Nephron (organoid): ENCODE data around the gene NT5DC3.

Source experiments
- H3K27ac Mint-ChIP-seq, 3 experiments: 2 replicates each; pipeline ENCODE4 v1.8.0; 2020; ENCODE audit warnings: mixed read lengths in 3 of 3, mild to moderate bottlenecking in 2 of 3, moderate library complexity in 1 of 3
- H3K27me3 Mint-ChIP-seq: 2 replicates; pipeline ENCODE4 v1.8.0; 2021; ENCODE audit warnings: low read depth, mild to moderate bottlenecking, moderate library complexity, mixed read lengths
- H3K36me3 Mint-ChIP-seq: 2 replicates; pipeline ENCODE4 v1.8.0; 2020; ENCODE audit warnings: low read depth, mixed read lengths
- H3K4me1 Mint-ChIP-seq: 2 replicates; pipeline ENCODE4 v1.8.0; 2020; ENCODE audit warnings: mixed read lengths
- H3K4me3 Mint-ChIP-seq, 3 experiments: 2 replicates each; pipeline ENCODE4 v1.8.0; 2020; ENCODE audit warnings: mild to moderate bottlenecking in 3 of 3, mixed read lengths in 3 of 3, moderate library complexity in 2 of 3
- H3K9me3 Mint-ChIP-seq: 2 replicates; pipeline ENCODE4 v1.8.0; 2020; ENCODE audit warnings: mixed read lengths
- CTCF ChIP-seq, 3 experiments: fragments of 200-600 bp; sonication (generic); IDR thresholded peaks; one replicate each; pipeline ENCODE4 v1.5.0; 2021; ENCODE audit warnings: antibody characterized with exemption in 3 of 3; ENCODE audit not compliant: unreplicated experiment in 3 of 3

NT5DC3 gene

GRCh38 chr12:103833891-103834290 lies 7.1 kb downstream of the NT5DC3 start:
- Mint-ChIP-seq H3K9me3 (peaks cover 15% of the 10 kb centered on the region), H3K27ac (peak overlapping the region in 1 of 3 experiments; percentile 27), H3K4me1 (peaks cover 10% of the 10 kb centered on the region), H3K4me3 (no peak overlapping the region), H3K36me3 (no peaks in the 10 kb centered on the region), H3K27me3 (no peaks in the 10 kb centered on the region)
- TF ChIP-seq CTCF (IDR thresholded peaks at IDR 0.05; ENCODE audit: unreplicated experiment in 3 of 3): no peak

GRCh38 chr12:103833095-103833775 lies 7.8 kb downstream of the NT5DC3 start:
- Mint-ChIP-seq H3K27me3 (no peaks in the 10 kb centered on the region), H3K27ac (peak overlapping the region in 1 of 3 experiments; percentile 27), H3K4me3 (no peak overlapping the region), H3K9me3 (peaks cover 15% of the 10 kb centered on the region), H3K4me1 (peaks cover 10% of the 10 kb centered on the region), H3K36me3 (no peaks in the 10 kb centered on the region)
- no peak for TF ChIP-seq CTCF (IDR thresholded peaks at IDR 0.05; ENCODE audit: unreplicated experiment in 3 of 3)

GRCh38 chr12:103832048-103832997 lies 8.7 kb downstream of the NT5DC3 start:
- H3K9me3 Mint-ChIP-seq: peaks cover 15% of the 10 kb centered on the region
- no peak overlapping the region for H3K4me3 Mint-ChIP-seq
- H3K36me3 Mint-ChIP-seq: no peaks in the 10 kb centered on the region
- H3K4me1 Mint-ChIP-seq: peaks cover 10% of the 10 kb centered on the region
- no peaks in the 10 kb centered on the region for H3K27me3 Mint-ChIP-seq
- no peak overlapping the region for H3K27ac Mint-ChIP-seq
- TF ChIP-seq CTCF (IDR thresholded peaks at IDR 0.05; ENCODE audit: unreplicated experiment in 3 of 3): no peak

GRCh38 chr12:103830730-103831320 lies 10.2 kb downstream of the NT5DC3 start:
- no peaks in the 10 kb centered on the region for H3K27me3 Mint-ChIP-seq
- TF ChIP-seq CTCF (IDR thresholded peaks at IDR 0.05; ENCODE audit: unreplicated experiment in 3 of 3): no peak
- peaks cover 10% of the 10 kb centered on the region for H3K4me1 Mint-ChIP-seq
- H3K9me3 Mint-ChIP-seq: peaks cover 15% of the 10 kb centered on the region
- H3K4me3 Mint-ChIP-seq: no peak overlapping the region
- H3K27ac Mint-ChIP-seq: no peak overlapping the region
- H3K36me3 Mint-ChIP-seq: no peaks in the 10 kb centered on the region

- Mint-ChIP-seq H3K27ac (no peak overlapping the region), H3K27me3 (no peaks in the 10 kb centered on the region)
- TF ChIP-seq CTCF (IDR thresholded peaks at IDR 0.05; ENCODE audit: unreplicated experiment in 3 of 3): no peak
Observed at GRCh38 chr12:103830025-103830725, 10.9 kb downstream of the NT5DC3 start.

More at GRCh38 chr12:103830025-103830725, 10.9 kb downstream of the NT5DC3 start:
- peaks cover 15% of the 10 kb centered on the region for H3K9me3 Mint-ChIP-seq
- peaks cover 10% of the 10 kb centered on the region for H3K4me1 Mint-ChIP-seq
- no peak overlapping the region for H3K4me3 Mint-ChIP-seq
- no peaks in the 10 kb centered on the region for H3K36me3 Mint-ChIP-seq
